SU-DHL-6 (cell line): ENCODE data around the gene SPESP1.

Experiments used
- H2AFZ ChIP-seq: fragments of 200-600 bp; sonication (generic); 2 replicates; pipeline ENCODE4 v1.6.1; 2014; ENCODE audit warnings: low read depth, mild to moderate bottlenecking, moderate library complexity, mixed read lengths, antibody characterized with exemption, low read length; ENCODE audit not compliant: severe bottlenecking
- H3F3A ChIP-seq: fragments of 200-600 bp; shearing (Covaris generic); 2 replicates; pipeline ENCODE4 v1.6.0; 2016; ENCODE audit warnings: antibody characterized with exemption, mild to moderate bottlenecking; ENCODE audit not compliant: insufficient read depth
- H3K27ac ChIP-seq: fragments of 200-600 bp; sonication (generic); 2 replicates; pipeline ENCODE4 v1.5.1; 2016; ENCODE audit warnings: low read depth, mild to moderate bottlenecking, low read length, moderate library complexity, mixed read lengths
- H3K27me3 ChIP-seq: fragments of 200-600 bp; sonication (generic), shearing (Covaris generic); 2 replicates; pipeline ENCODE4 v1.6.0; 2014; ENCODE audit warnings: mild to moderate bottlenecking, low read length
- H3K36me3 ChIP-seq: fragments of 200-600 bp; sonication (generic); 2 replicates; pipeline ENCODE4 v1.6.1; 2014; ENCODE audit warnings: mild to moderate bottlenecking, low read length, mixed read lengths
- H3K4me2 ChIP-seq: fragments of 300-600, 200-600 bp; shearing (Covaris generic), sonication (generic); 2 replicates; pipeline ENCODE4 v1.6.0; 2014; ENCODE audit warnings: low read length, low read depth, mild to moderate bottlenecking; ENCODE audit not compliant: poor library complexity, severe bottlenecking
- H3K4me3 ChIP-seq: fragments of 200-600 bp; sonication (generic); 2 replicates; pipeline ENCODE4 v1.5.1; 2014; ENCODE audit warnings: antibody characterized with exemption, low read length, mild to moderate bottlenecking, mixed read lengths; ENCODE audit not compliant: insufficient read depth, poor library complexity, severe bottlenecking
- H3K79me2 ChIP-seq: fragments of 200-600 bp; sonication (generic); 2 replicates; pipeline ENCODE4 v1.6.1; 2014; ENCODE audit warnings: mild to moderate bottlenecking, low read length, moderate library complexity; ENCODE audit not compliant: insufficient read depth
- H3K9ac ChIP-seq: fragments of 200-600 bp; sonication (generic); 2 replicates; pipeline ENCODE4 v1.7.0; 2014; ENCODE audit warnings: mild to moderate bottlenecking, low read length
- H3K9me2 ChIP-seq: fragments of 200-600 bp; sonication (generic); replicated peaks from 2 replicates; pipeline ENCODE4 v1.6.1; 2014; ENCODE audit warnings: low read length; ENCODE audit not compliant: insufficient read depth
- H3K9me3 ChIP-seq: fragments of 200-600 bp; sonication (generic); 2 replicates; pipeline ENCODE4 v1.6.1; 2014; ENCODE audit warnings: low read length, mixed read lengths; ENCODE audit not compliant: insufficient read depth
- H4K20me1 ChIP-seq: fragments of 200-600 bp; sonication (generic); 2 replicates; pipeline ENCODE4 v1.6.1; 2014; ENCODE audit warnings: low read depth, mild to moderate bottlenecking, antibody characterized with exemption, low read length, moderate library complexity, mixed read lengths
- EZH2phosphoT487 ChIP-seq: fragments of 200-600 bp; sonication (generic), shearing (Covaris generic); conservative IDR thresholded peaks from 2 replicates; pipeline ENCODE4 v1.6.1; 2018; ENCODE audit warnings: mild to moderate bottlenecking, antibody characterized with exemption, low read length, moderate library complexity, mixed read lengths
- TF ChIP-seq, protein P1 (sequence below): fragments of 200-600 bp; sonication (generic); IDR thresholded peaks from one replicate; pipeline ENCODE4 v1.5.1; 2017; ENCODE audit warnings: antibody characterized with exemption, mild to moderate bottlenecking, low read length, moderate library complexity; ENCODE audit not compliant: insufficient read depth, poor library complexity, severe bottlenecking

SPESP1 gene

DNA sequence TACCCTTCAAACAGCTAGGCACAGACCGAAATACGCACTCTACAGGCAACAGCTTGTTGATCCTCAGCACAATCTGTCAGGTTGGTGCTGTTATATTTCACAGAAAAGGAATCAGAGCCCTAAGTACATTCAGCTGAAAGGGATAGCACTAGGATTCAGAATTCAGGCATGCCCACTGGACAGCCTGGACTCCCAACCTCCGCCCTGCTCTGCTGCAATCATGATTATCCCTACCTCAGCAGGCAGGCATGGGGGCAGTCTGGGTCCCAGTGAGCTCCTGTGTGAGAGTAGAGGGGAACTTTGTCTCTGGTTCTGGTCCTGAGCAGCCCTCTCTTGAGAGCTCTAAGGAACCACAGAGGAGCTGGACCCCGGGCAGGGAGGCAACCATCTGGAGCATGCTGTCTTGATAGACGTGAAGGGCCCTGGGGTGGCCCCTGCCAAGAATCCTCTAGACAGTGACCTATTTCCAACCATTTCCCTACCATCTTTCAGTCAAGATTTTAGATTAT lies 60.7 kb downstream of the SPESP1 start:
- Histone ChIP-seq H3K9me3 (no peaks in the 10 kb centered on the region), H3K27ac (no peak overlapping the region), H2AFZ (no peak overlapping the region), H3K4me2 (no peak overlapping the region), H3K79me2 (no peaks in the 10 kb centered on the region), H3K9me2 (no peaks in the 10 kb centered on the region), H3K4me3 (no peak overlapping the region), H4K20me1 (no peaks in the 10 kb centered on the region), H3K9ac (no peak overlapping the region), H3K27me3 (no peaks in the 10 kb centered on the region), H3K36me3 (no peaks in the 10 kb centered on the region), H3F3A (no peaks in the 10 kb centered on the region)
- TF ChIP-seq EZH2phosphoT487, result no peak

DNA sequence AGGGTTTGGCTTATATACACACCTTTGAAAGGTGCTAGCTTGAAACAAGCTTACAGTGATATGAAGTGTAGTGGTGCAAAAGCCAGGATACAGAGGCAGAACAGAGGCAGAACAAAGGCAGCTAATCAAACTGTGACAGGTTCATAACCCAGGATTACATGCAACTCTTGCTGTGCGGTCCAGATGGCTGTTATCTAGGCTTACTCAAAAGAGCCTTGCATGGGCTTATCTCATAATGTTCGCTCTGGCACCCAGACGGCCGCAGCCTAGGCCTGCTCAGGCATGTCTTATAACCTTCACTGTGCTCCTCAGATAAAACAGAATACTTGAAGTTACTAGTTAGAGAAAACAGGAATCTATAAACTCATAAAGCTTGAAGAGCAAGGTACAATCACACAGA lies 61.4 kb downstream of the SPESP1 start:
- H3F3A ChIP-seq, result no peaks in the 10 kb centered on the region
- no peaks in the 10 kb centered on the region for H3K9me3 ChIP-seq
- TF ChIP-seq, protein P1, sequence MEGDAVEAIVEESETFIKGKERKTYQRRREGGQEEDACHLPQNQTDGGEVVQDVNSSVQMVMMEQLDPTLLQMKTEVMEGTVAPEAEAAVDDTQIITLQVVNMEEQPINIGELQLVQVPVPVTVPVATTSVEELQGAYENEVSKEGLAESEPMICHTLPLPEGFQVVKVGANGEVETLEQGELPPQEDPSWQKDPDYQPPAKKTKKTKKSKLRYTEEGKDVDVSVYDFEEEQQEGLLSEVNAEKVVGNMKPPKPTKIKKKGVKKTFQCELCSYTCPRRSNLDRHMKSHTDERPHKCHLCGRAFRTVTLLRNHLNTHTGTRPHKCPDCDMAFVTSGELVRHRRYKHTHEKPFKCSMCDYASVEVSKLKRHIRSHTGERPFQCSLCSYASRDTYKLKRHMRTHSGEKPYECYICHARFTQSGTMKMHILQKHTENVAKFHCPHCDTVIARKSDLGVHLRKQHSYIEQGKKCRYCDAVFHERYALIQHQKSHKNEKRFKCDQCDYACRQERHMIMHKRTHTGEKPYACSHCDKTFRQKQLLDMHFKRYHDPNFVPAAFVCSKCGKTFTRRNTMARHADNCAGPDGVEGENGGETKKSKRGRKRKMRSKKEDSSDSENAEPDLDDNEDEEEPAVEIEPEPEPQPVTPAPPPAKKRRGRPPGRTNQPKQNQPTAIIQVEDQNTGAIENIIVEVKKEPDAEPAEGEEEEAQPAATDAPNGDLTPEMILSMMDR, result no peak
- TF ChIP-seq EZH2phosphoT487, result no peak
- no peak overlapping the region for H2AFZ ChIP-seq
- no peak overlapping the region for H3K9ac ChIP-seq
- H4K20me1 ChIP-seq, result no peaks in the 10 kb centered on the region
- no peak overlapping the region for H3K4me3 ChIP-seq
- no peak overlapping the region for H3K4me2 ChIP-seq
- no peaks in the 10 kb centered on the region for H3K79me2 ChIP-seq
- no peak overlapping the region for H3K27ac ChIP-seq
- no peaks in the 10 kb centered on the region for H3K27me3 ChIP-seq
- H3K9me2 ChIP-seq, result no peaks in the 10 kb centered on the region
- H3K36me3 ChIP-seq, result no peaks in the 10 kb centered on the region

DNA sequence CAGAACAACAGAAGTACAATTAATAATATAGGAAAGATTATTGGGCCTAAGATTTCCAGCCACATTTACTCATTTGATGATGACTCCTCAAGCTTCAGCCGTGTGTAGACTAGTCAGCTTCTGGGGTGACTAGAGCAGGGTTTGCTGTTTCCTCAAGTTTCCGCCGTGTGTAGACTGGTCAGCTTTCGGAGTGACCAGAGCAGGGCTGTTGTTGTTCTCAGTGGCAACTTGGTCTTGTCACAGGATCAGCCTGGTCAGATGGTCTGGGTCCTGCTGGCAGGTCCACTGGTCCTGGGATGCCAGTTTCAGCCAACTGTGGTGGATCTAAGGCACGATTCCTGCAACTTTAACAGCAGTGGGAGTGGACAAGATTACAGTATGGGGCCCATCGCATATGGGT lies 62.4 kb downstream of the SPESP1 start:
- Histone ChIP-seq H3K9ac (no peak overlapping the region), H4K20me1 (no peaks in the 10 kb centered on the region), H3K27me3 (no peaks in the 10 kb centered on the region), H3K79me2 (no peaks in the 10 kb centered on the region), H3F3A (no peaks in the 10 kb centered on the region), H3K36me3 (no peaks in the 10 kb centered on the region), H3K4me3 (no peak overlapping the region), H3K27ac (no peak overlapping the region), H3K9me2 (no peaks in the 10 kb centered on the region), H3K9me3 (no peaks in the 10 kb centered on the region), H2AFZ (no peak overlapping the region), H3K4me2 (no peak overlapping the region)
- TF ChIP-seq, protein P1, result no peak
- no peak for TF ChIP-seq EZH2phosphoT487

DNA sequence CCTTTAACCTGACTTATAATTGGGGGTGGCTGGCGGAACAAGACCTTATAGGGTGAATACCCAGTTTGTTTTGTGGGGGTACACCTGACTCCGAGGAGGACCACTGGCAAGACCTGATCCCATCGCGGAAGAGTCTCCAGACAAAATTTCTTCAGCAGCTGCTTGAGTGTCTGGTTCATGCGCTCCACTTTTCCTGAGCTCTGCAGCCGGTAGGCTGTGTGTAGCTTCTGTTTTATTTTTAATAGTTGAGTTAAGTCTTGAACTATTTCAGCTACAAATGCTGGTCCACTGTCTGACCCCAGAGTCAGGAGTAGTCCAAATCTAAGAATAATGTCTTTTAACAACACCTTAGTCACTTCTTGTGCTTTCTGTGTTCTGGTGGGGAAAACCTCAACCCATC lies 63.0 kb downstream of the SPESP1 start:
- no peak overlapping the region for H3K4me3 ChIP-seq
- no peak overlapping the region for H2AFZ ChIP-seq
- no peaks in the 10 kb centered on the region for H3K9me2 ChIP-seq
- H3K36me3 ChIP-seq, result no peaks in the 10 kb centered on the region
- no peaks in the 10 kb centered on the region for H3K27me3 ChIP-seq
- no peaks in the 10 kb centered on the region for H3K79me2 ChIP-seq
- H3K9ac ChIP-seq, result no peak overlapping the region
- H3K9me3 ChIP-seq, result no peaks in the 10 kb centered on the region
- H3K27ac ChIP-seq, result no peak overlapping the region
- no peaks in the 10 kb centered on the region for H4K20me1 ChIP-seq
- no peak overlapping the region for H3K4me2 ChIP-seq
- H3F3A ChIP-seq, result no peaks in the 10 kb centered on the region
- no peak for TF ChIP-seq EZH2phosphoT487
- TF ChIP-seq, protein P1, result no peak
